ENCODE measurements around the gene KDM3A. TPM values are rescaled to one million over a fixed set of nuclear protein-coding genes. Genes with fewer than 3 reads are reported as not detected.

Gene KDM3A
- total and polyA plus RNA-seq, 2 experiments from 2014 or later = 8.9 to 21.8 TPM

DNA sequence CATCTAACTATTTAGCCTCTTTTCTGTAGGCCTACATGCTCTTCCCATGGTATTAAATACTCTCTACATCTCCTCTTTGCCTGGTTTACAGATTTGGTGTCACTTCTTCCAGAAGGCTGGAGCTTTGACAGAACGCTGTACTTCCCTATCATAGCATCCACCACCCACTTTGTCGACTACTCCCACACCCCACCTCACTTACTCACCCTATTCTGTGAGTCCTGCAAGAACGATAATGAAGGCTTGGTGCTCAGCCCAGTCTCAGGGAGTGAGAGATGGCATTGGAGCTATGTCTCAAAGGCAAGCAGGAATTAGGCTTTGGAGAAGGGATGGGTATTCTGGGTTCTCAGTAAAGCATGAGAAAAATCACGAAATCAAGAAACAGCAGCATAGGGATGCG lies 20.3 kb upstream of the KDM3A start:
- no peaks in the 10 kb centered on the region for H3K36me3 Mint-ChIP-seq (ENCODE audit: low read depth)
- H3K27me3 Mint-ChIP-seq (ENCODE audit: insufficient read depth, low read depth, poor library complexity) = peaks cover 2% of the 10 kb centered on the region
- TF ChIP-seq CREB1 (CRISPR knock-in tag; IDR thresholded peaks at IDR 0.05; ENCODE audit: low read depth) (no peak), ZNF331 (CRISPR knock-in tag; IDR thresholded peaks at IDR 0.05; ENCODE audit: low read depth) (no peak), NANOG (IDR thresholded peaks at IDR 0.05; ENCODE audit: borderline replicate concordance) (no peak)
- TF ChIP-seq, protein P1, sequence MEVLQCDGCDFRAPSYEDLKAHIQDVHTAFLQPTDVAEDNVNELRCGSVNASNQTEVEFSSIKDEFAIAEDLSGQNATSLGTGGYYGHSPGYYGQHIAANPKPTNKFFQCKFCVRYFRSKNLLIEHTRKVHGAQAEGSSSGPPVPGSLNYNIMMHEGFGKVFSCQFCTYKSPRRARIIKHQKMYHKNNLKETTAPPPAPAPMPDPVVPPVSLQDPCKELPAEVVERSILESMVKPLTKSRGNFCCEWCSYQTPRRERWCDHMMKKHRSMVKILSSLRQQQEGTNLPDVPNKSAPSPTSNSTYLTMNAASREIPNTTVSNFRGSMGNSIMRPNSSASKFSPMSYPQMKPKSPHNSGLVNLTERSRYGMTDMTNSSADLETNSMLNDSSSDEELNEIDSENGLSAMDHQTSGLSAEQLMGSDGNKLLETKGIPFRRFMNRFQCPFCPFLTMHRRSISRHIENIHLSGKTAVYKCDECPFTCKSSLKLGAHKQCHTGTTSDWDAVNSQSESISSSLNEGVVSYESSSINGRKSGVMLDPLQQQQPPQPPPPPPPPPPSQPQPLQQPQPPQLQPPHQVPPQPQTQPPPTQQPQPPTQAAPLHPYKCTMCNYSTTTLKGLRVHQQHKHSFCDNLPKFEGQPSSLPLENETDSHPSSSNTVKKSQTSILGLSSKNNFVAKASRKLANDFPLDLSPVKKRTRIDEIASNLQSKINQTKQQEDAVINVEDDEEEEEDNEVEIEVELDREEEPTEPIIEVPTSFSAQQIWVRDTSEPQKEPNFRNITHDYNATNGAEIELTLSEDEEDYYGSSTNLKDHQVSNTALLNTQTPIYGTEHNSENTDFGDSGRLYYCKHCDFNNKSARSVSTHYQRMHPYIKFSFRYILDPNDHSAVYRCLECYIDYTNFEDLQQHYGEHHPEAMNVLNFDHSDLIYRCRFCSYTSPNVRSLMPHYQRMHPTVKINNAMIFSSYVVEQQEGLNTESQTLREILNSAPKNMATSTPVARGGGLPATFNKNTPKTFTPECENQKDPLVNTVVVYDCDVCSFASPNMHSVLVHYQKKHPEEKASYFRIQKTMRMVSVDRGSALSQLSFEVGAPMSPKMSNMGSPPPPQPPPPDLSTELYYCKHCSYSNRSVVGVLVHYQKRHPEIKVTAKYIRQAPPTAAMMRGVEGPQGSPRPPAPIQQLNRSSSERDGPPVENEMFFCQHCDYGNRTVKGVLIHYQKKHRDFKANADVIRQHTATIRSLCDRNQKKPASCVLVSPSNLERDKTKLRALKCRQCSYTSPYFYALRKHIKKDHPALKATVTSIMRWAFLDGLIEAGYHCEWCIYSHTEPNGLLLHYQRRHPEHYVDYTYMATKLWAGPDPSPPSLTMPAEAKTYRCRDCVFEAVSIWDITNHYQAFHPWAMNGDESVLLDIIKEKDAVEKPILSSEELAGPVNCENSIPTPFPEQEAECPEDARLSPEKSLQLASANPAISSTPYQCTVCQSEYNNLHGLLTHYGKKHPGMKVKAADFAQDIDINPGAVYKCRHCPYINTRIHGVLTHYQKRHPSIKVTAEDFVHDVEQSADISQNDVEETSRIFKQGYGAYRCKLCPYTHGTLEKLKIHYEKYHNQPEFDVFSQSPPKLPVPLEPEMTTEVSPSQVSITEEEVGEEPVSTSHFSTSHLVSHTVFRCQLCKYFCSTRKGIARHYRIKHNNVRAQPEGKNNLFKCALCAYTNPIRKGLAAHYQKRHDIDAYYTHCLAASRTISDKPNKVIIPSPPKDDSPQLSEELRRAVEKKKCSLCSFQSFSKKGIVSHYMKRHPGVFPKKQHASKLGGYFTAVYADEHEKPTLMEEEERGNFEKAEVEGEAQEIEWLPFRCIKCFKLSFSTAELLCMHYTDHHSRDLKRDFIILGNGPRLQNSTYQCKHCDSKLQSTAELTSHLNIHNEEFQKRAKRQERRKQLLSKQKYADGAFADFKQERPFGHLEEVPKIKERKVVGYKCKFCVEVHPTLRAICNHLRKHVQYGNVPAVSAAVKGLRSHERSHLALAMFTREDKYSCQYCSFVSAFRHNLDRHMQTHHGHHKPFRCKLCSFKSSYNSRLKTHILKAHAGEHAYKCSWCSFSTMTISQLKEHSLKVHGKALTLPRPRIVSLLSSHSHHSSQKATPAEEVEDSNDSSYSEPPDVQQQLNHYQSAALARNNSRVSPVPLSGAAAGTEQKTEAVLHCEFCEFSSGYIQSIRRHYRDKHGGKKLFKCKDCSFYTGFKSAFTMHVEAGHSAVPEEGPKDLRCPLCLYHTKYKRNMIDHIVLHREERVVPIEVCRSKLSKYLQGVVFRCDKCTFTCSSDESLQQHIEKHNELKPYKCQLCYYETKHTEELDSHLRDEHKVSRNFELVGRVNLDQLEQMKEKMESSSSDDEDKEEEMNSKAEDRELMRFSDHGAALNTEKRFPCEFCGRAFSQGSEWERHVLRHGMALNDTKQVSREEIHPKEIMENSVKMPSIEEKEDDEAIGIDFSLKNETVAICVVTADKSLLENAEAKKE (CRISPR knock-in tag; IDR thresholded peaks at IDR 0.05) = no peak
- TF ChIP-seq, protein P2, sequence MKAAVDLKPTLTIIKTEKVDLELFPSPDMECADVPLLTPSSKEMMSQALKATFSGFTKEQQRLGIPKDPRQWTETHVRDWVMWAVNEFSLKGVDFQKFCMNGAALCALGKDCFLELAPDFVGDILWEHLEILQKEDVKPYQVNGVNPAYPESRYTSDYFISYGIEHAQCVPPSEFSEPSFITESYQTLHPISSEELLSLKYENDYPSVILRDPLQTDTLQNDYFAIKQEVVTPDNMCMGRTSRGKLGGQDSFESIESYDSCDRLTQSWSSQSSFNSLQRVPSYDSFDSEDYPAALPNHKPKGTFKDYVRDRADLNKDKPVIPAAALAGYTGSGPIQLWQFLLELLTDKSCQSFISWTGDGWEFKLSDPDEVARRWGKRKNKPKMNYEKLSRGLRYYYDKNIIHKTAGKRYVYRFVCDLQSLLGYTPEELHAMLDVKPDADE (IDR thresholded peaks at IDR 0.05) = no peak
- no peak overlapping the region for H3K27ac Mint-ChIP-seq
- no peak for ATAC-seq
- Histone ChIP-seq H4K20me1 (replicated peaks; ENCODE audit: insufficient read depth) (no peaks in the 10 kb centered on the region), H3K4me1 (ENCODE audit: insufficient read depth) (no peaks in the 10 kb centered on the region), H3K27ac (ENCODE audit: low read depth) (no peak overlapping the region), H3K4me3 (no peak overlapping the region), H3K27me3 (ENCODE audit: insufficient read depth) (no peaks in the 10 kb centered on the region), H3K36me3 (ENCODE audit: insufficient read depth) (no peaks in the 10 kb centered on the region), H3K4me2 (no peak overlapping the region), H2AFZ (no peak overlapping the region), H3F3A (replicated peaks; ENCODE audit: low read depth) (no peaks in the 10 kb centered on the region), H3K79me2 (replicated peaks; ENCODE audit: insufficient read depth) (no peaks in the 10 kb centered on the region), H3K9me2 (ENCODE audit: insufficient read depth) (peaks cover 4% of the 10 kb centered on the region; the same call in 1 of the 2 replicates)
- no peaks in the 10 kb centered on the region for H3K4me1 Mint-ChIP-seq
- DNase-seq (ENCODE audit: low spot score) = no peak
- peaks cover 3% of the 10 kb centered on the region; the same call in 2 of the 3 replicates for H3K9me3 Mint-ChIP-seq
- no peak overlapping the region for H3K4me3 Mint-ChIP-seq

DNA sequence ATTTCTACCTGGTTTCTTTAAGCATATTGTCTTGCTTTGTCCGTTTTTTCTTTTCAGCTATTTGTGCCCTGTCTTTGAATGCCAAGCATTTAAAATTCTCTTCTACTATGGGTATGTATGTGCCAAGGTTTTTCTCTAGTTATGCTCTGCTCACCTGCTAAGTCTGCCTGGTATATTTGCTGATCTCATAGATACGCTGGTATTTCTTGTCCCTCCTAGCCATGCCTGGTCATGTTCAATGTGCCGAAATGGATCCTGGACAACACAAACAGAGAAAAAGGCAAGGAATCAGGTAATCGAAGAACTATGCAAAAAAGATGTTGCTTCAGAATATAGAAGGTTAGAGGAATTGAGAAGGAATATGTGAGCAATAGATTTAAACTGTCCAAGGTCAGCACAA lies 14.9 kb upstream of the KDM3A start:
- H3K9me2 ChIP-seq (ENCODE audit: insufficient read depth) = no peaks in the 10 kb centered on the region
- no peak for DNase-seq (ENCODE audit: low spot score)
- H2AFZ ChIP-seq = 0 out of 2 replicates have a peak overlapping the region, but pooled peaks have one; percentile 8
- Mint-ChIP-seq H3K36me3 (ENCODE audit: low read depth) (no peaks in the 10 kb centered on the region), H3K27ac (no peak overlapping the region), H3K4me3 (no peak overlapping the region), H3K27me3 (ENCODE audit: insufficient read depth, low read depth, poor library complexity) (no peaks in the 10 kb centered on the region), H3K4me1 (no peaks in the 10 kb centered on the region), H3K9me3 (peaks cover 3% of the 10 kb centered on the region; the same call in 2 of the 3 replicates)
- H3K4me2 ChIP-seq = no peak overlapping the region
- H3K4me1 ChIP-seq (ENCODE audit: insufficient read depth) = no peaks in the 10 kb centered on the region
- H3K4me3 ChIP-seq = no peak overlapping the region
- H3F3A ChIP-seq (replicated peaks; ENCODE audit: low read depth) = no peaks in the 10 kb centered on the region
- no peaks in the 10 kb centered on the region for H3K79me2 ChIP-seq (replicated peaks; ENCODE audit: insufficient read depth)
- H3K36me3 ChIP-seq (ENCODE audit: insufficient read depth) = no peaks in the 10 kb centered on the region
- no peak for ATAC-seq
- H3K27me3 ChIP-seq (ENCODE audit: insufficient read depth) = no peaks in the 10 kb centered on the region
- H4K20me1 ChIP-seq (replicated peaks; ENCODE audit: insufficient read depth) = no peaks in the 10 kb centered on the region
- H3K27ac ChIP-seq (ENCODE audit: low read depth) = no peak overlapping the region
- no peak for TF ChIP-seq ZNF114 (CRISPR knock-in tag; IDR thresholded peaks at IDR 0.05)
- no peak for TF ChIP-seq CTCF (conservative IDR thresholded peaks at IDR 0.05; ENCODE audit: low read depth in 2 of 2)
- TF ChIP-seq NANOG (IDR thresholded peaks at IDR 0.05; ENCODE audit: borderline replicate concordance) = no peak
- no peak for TF ChIP-seq POLR2AphosphoS5 (IDR thresholded peaks at IDR 0.05; ENCODE audit: low read depth)
- TF ChIP-seq ZNF331 (CRISPR knock-in tag; IDR thresholded peaks at IDR 0.05; ENCODE audit: low read depth) = no peak
- no peak for TF ChIP-seq EZH2phosphoT487 (IDR thresholded peaks at IDR 0.05; ENCODE audit: unreplicated experiment)
- no peak for TF ChIP-seq EZH2 (IDR thresholded peaks at IDR 0.05; ENCODE audit: low read depth, unreplicated experiment)
